CD4-positive, alpha-beta T cell treated with Interferon alpha-2 for 1 hour (primary cell): ENCODE results near the gene PANK1.
"Not testable (repeated sequence)": the region's sequence is repeated elsewhere in the genome, so short reads cannot be mapped to it uniquely, and the experiment has no call there.

Experiments used
- DNase-seq, 2 donors: peaks; one replicate each; pipeline ENCODE4 v3.0.0-alpha.2; 2020 to 2022

Gene PANK1

GRCh38 chr10:89651916-89652573 is 7.0 kb upstream of the PANK1 start:
- DNase-seq, result no peak

- DNase-seq, result no peak
These were observed 6.3 kb upstream of the PANK1 start for GRCh38 chr10:89651205-89651915.

- DNase-seq, result no peak
These were observed 4.0 kb upstream of the PANK1 start for GRCh38 chr10:89649051-89649450.

- no peak for DNase-seq
These were observed 3.0 kb upstream of the PANK1 start for GRCh38 chr10:89648074-89648473.

- no peak for DNase-seq
These were observed 2.0 kb upstream of the PANK1 start for GRCh38 chr10:89646889-89647657.

GRCh38 chr10:89645742-89646172 is 715 bp upstream of the PANK1 start:
- DNase-seq, result no peak

GRCh38 chr10:89644691-89644966 is 413 bp downstream of the PANK1 start:
- DNase-seq, result no peak

GRCh38 chr10:89643812-89644690 is 991 bp downstream of the PANK1 start:
- DNase-seq, result peak; percentile 78 to 86

GRCh38 chr10:89643431-89643811 is 1.6 kb downstream of the PANK1 start:
- DNase-seq, result no peak

GRCh38 chr10:89642193-89642592 is 2.8 kb downstream of the PANK1 start:
- no peak for DNase-seq

GRCh38 chr10:89640241-89640640 is 4.8 kb downstream of the PANK1 start:
- DNase-seq, result no peak

GRCh38 chr10:89639326-89639725 is 5.7 kb downstream of the PANK1 start:
- no peak for DNase-seq

- no peak for DNase-seq
These were observed 7.9 kb downstream of the PANK1 start for GRCh38 chr10:89637113-89637512.

- DNase-seq, result no peak
These were observed 10.4 kb downstream of the PANK1 start for GRCh38 chr10:89634637-89635036.

GRCh38 chr10:89633484-89633883 is 11.6 kb downstream of the PANK1 start:
- no peak for DNase-seq

GRCh38 chr10:89632824-89633223 is 12.2 kb downstream of the PANK1 start:
- DNase-seq, result no peak

- DNase-seq, result no peak
These were observed 17.2 kb downstream of the PANK1 start for GRCh38 chr10:89627830-89628229.

GRCh38 chr10:89625041-89625765 is 19.8 kb downstream of the PANK1 start:
- DNase-seq, result no peak

GRCh38 chr10:89624020-89624419 is 21.0 kb downstream of the PANK1 start:
- DNase-seq, result no peak

GRCh38 chr10:89622151-89622550 is 22.9 kb downstream of the PANK1 start:
- DNase-seq, result no peak

- DNase-seq, result no peak
These were observed 23.6 kb downstream of the PANK1 start for GRCh38 chr10:89621438-89621837.

GRCh38 chr10:89620296-89620695 is 24.7 kb downstream of the PANK1 start:
- DNase-seq, result not testable (repeated sequence)
